ENCODE measurements around the gene HPSE2.

DNA sequence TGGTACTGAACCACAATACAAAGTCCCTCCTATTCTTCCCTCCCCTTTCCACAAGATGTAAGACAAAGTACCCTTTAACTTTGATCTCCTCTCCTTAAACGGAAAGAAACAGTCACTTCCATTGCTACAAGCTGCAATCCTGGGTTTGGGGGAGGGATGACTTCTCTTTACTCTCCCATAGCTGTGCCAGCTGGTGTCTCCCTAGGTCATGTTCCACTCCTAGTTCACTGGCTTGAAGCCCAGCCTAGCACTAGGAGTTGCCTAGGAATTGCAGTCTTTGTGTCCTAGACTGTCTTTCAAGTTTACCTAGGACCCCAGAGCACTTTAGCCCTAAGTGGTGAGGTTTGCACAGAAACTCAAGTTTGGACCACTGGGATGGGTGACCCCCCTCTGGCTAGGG is 311.1 kb downstream of the HPSE2 start:
- TF ChIP-seq, protein P1, sequence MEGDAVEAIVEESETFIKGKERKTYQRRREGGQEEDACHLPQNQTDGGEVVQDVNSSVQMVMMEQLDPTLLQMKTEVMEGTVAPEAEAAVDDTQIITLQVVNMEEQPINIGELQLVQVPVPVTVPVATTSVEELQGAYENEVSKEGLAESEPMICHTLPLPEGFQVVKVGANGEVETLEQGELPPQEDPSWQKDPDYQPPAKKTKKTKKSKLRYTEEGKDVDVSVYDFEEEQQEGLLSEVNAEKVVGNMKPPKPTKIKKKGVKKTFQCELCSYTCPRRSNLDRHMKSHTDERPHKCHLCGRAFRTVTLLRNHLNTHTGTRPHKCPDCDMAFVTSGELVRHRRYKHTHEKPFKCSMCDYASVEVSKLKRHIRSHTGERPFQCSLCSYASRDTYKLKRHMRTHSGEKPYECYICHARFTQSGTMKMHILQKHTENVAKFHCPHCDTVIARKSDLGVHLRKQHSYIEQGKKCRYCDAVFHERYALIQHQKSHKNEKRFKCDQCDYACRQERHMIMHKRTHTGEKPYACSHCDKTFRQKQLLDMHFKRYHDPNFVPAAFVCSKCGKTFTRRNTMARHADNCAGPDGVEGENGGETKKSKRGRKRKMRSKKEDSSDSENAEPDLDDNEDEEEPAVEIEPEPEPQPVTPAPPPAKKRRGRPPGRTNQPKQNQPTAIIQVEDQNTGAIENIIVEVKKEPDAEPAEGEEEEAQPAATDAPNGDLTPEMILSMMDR (IDR thresholded peaks at IDR 0.05 in 2 of 3, conservative IDR thresholded peaks at IDR 0.05 in 1 of 3; ENCODE audit: borderline replicate concordance in 1 of 3, insufficient read depth in 1 of 3, low read depth in 2 of 3, low read length in 2 of 3), result no peak
- TF ChIP-seq, protein P2, sequence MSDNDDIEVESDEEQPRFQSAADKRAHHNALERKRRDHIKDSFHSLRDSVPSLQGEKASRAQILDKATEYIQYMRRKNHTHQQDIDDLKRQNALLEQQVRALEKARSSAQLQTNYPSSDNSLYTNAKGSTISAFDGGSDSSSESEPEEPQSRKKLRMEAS (IDR thresholded peaks at IDR 0.05), result no peak
- TF ChIP-seq RAD21 (IDR thresholded peaks at IDR 0.05; ENCODE audit: low read depth), result no peak
- TF ChIP-seq POLR2AphosphoS5 (IDR thresholded peaks at IDR 0.05; ENCODE audit: low read depth, low read length), result no peak
- TF ChIP-seq EGR1 (IDR thresholded peaks at IDR 0.05; ENCODE audit: low read depth), result no peak
- no peak for TF ChIP-seq CEBPB (IDR thresholded peaks at IDR 0.05; ENCODE audit: low read depth)
- no peak for TF ChIP-seq POLR2A (IDR thresholded peaks at IDR 0.05; ENCODE audit: borderline replicate concordance, extremely low read depth, insufficient read depth, insufficient read length)
- TF ChIP-seq, protein P3, sequence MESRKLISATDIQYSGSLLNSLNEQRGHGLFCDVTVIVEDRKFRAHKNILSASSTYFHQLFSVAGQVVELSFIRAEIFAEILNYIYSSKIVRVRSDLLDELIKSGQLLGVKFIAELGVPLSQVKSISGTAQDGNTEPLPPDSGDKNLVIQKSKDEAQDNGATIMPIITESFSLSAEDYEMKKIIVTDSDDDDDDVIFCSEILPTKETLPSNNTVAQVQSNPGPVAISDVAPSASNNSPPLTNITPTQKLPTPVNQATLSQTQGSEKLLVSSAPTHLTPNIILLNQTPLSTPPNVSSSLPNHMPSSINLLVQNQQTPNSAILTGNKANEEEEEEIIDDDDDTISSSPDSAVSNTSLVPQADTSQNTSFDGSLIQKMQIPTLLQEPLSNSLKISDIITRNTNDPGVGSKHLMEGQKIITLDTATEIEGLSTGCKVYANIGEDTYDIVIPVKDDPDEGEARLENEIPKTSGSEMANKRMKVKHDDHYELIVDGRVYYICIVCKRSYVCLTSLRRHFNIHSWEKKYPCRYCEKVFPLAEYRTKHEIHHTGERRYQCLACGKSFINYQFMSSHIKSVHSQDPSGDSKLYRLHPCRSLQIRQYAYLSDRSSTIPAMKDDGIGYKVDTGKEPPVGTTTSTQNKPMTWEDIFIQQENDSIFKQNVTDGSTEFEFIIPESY (IDR thresholded peaks at IDR 0.05; ENCODE audit: extremely low read depth, insufficient replicate concordance, low read length), result no peak
- TF ChIP-seq EZH2 (IDR thresholded peaks at IDR 0.05), result no peak
- TF ChIP-seq, protein P4, sequence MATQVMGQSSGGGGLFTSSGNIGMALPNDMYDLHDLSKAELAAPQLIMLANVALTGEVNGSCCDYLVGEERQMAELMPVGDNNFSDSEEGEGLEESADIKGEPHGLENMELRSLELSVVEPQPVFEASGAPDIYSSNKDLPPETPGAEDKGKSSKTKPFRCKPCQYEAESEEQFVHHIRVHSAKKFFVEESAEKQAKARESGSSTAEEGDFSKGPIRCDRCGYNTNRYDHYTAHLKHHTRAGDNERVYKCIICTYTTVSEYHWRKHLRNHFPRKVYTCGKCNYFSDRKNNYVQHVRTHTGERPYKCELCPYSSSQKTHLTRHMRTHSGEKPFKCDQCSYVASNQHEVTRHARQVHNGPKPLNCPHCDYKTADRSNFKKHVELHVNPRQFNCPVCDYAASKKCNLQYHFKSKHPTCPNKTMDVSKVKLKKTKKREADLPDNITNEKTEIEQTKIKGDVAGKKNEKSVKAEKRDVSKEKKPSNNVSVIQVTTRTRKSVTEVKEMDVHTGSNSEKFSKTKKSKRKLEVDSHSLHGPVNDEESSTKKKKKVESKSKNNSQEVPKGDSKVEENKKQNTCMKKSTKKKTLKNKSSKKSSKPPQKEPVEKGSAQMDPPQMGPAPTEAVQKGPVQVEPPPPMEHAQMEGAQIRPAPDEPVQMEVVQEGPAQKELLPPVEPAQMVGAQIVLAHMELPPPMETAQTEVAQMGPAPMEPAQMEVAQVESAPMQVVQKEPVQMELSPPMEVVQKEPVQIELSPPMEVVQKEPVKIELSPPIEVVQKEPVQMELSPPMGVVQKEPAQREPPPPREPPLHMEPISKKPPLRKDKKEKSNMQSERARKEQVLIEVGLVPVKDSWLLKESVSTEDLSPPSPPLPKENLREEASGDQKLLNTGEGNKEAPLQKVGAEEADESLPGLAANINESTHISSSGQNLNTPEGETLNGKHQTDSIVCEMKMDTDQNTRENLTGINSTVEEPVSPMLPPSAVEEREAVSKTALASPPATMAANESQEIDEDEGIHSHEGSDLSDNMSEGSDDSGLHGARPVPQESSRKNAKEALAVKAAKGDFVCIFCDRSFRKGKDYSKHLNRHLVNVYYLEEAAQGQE (IDR thresholded peaks at IDR 0.05; ENCODE audit: low read depth), result no peak
- TF ChIP-seq EZH2phosphoT487 (IDR thresholded peaks at IDR 0.05; ENCODE audit: borderline replicate concordance), result no peak
- no peak for TF ChIP-seq YY1 (IDR thresholded peaks at IDR 0.05; ENCODE audit: extremely low read depth, insufficient replicate concordance, low read depth, low read length)
- no peak for TF ChIP-seq SIN3A (IDR thresholded peaks at IDR 0.05; ENCODE audit: low read depth)

Data from HCT116 (cell line).